ENCODE measurements around the gene NALCN. TPM values are rescaled to one million over a fixed set of nuclear protein-coding genes. Genes with fewer than 3 reads are reported as not detected.

The NALCN gene
- total and polyA plus RNA-seq, 2 experiments from 2014 or later: not detected

GRCh38 chr13:101339202-101339601 is 77.1 kb downstream of the NALCN start:
- no peak for TF ChIP-seq CTCF (IDR thresholded peaks at IDR 0.05; ENCODE audit: low read depth, low read length)
- Histone ChIP-seq H3K36me3 (no peaks in the 10 kb centered on the region), H3K4me3 (no peak overlapping the region), H3K9me3 (ENCODE audit: low read depth) (no peaks in the 10 kb centered on the region), H3K4me1 (ENCODE audit: low read depth) (no peaks in the 10 kb centered on the region), H3K27me3 (no peaks in the 10 kb centered on the region), H3K27ac (no peak overlapping the region)
- no peak for DNase-seq (ENCODE audit: low read depth in 1 of 2, low spot score in 1 of 2)

GRCh38 chr13:101332583-101332982 is 83.7 kb downstream of the NALCN start:
- Histone ChIP-seq H3K4me1 (ENCODE audit: low read depth) (no peaks in the 10 kb centered on the region), H3K4me3 (no peak overlapping the region), H3K27me3 (no peaks in the 10 kb centered on the region), H3K27ac (no peak overlapping the region), H3K36me3 (no peaks in the 10 kb centered on the region), H3K9me3 (ENCODE audit: low read depth) (no peaks in the 10 kb centered on the region)
- no peak for TF ChIP-seq CTCF (IDR thresholded peaks at IDR 0.05; ENCODE audit: low read depth, low read length)
- no peak for DNase-seq (ENCODE audit: low read depth in 1 of 2, low spot score in 1 of 2)

GRCh38 chr13:101331731-101332130 is 84.6 kb downstream of the NALCN start:
- H3K27me3 ChIP-seq: no peaks in the 10 kb centered on the region
- no peak overlapping the region for H3K27ac ChIP-seq
- H3K36me3 ChIP-seq: no peaks in the 10 kb centered on the region
- no peaks in the 10 kb centered on the region for H3K9me3 ChIP-seq (ENCODE audit: low read depth)
- no peaks in the 10 kb centered on the region for H3K4me1 ChIP-seq (ENCODE audit: low read depth)
- no peak for TF ChIP-seq CTCF (IDR thresholded peaks at IDR 0.05; ENCODE audit: low read depth, low read length)
- DNase-seq (ENCODE audit: low read depth in 1 of 2, low spot score in 1 of 2): no peak
- H3K4me3 ChIP-seq: no peak overlapping the region

GRCh38 chr13:101327871-101328270 is 88.4 kb downstream of the NALCN start:
- no peak overlapping the region for H3K27ac ChIP-seq
- no peaks in the 10 kb centered on the region for H3K4me1 ChIP-seq (ENCODE audit: low read depth)
- H3K27me3 ChIP-seq: no peaks in the 10 kb centered on the region
- no peaks in the 10 kb centered on the region for H3K9me3 ChIP-seq (ENCODE audit: low read depth)
- no peak for DNase-seq (ENCODE audit: low read depth in 1 of 2, low spot score in 1 of 2)
- TF ChIP-seq CTCF (IDR thresholded peaks at IDR 0.05; ENCODE audit: low read depth, low read length): no peak
- no peak overlapping the region for H3K4me3 ChIP-seq
- no peaks in the 10 kb centered on the region for H3K36me3 ChIP-seq

- no peak overlapping the region for H3K27ac ChIP-seq
Observed at GRCh38 chr13:101326710-101327109, 89.6 kb downstream of the NALCN start.

More at GRCh38 chr13:101326710-101327109, 89.6 kb downstream of the NALCN start:
- Histone ChIP-seq H3K36me3 (no peaks in the 10 kb centered on the region), H3K4me1 (ENCODE audit: low read depth) (no peaks in the 10 kb centered on the region), H3K27me3 (no peaks in the 10 kb centered on the region), H3K9me3 (ENCODE audit: low read depth) (no peaks in the 10 kb centered on the region), H3K4me3 (no peak overlapping the region)
- TF ChIP-seq CTCF (IDR thresholded peaks at IDR 0.05; ENCODE audit: low read depth, low read length): no peak
- DNase-seq (ENCODE audit: low read depth in 1 of 2, low spot score in 1 of 2): no peak
